HCT116 (cell line): ENCODE results near the gene EIF3A. TPM values are rescaled to one million over a fixed set of nuclear protein-coding genes. Genes with fewer than 3 reads are reported as not detected.
"Not testable (repeated sequence)": the region's sequence is repeated elsewhere in the genome, so short reads cannot be mapped to it uniquely, and the experiment has no call there.

Source experiments
- ATAC-seq: fragments of 200-7000 bp; cut with Tn5 transposase; 2 replicates; pipeline ENCODE4 v1.9.1; 2020; ENCODE audit warnings: mild to moderate bottlenecking, moderate library complexity
- BruUV-seq: library from RNA; stranded (reverse); fragments of 400-500 nt; replicated peaks from 2 replicates; lab custom pipeline; 2021; lab: Mats Ljungman, UMichigan
- CTCF ChIA-PET: fragments of 300-600 bp; sonication (Branson Sonifier 250); formaldehyde crosslinking; loops from one replicate; lab custom pipeline; 2021; ENCODE audit warnings: antibody characterized with exemption; lab: Charles Lee
- POLR2A ChIA-PET: fragments of 300-600, 350-600 bp; sonication (Branson Sonifier 250); formaldehyde crosslinking; loops from one replicate; lab custom pipeline; 2021; ENCODE audit warnings: antibody characterized with exemption; lab: Charles Lee
- RAD21 ChIA-PET, 2 experiments: fragments of 300-600 bp; sonication (Branson Sonifier 250); formaldehyde crosslinking; loops; one replicate each; lab custom pipeline; 2023; ENCODE audit warnings: low total read pairs in 2 of 2; ENCODE audit not compliant: uncharacterized antibody in 2 of 2, unreplicated experiment in 2 of 2, low non-redundant PET in 1 of 2; lab: Charles Lee
- DNase-seq: peaks from one replicate; pipeline ENCODE4 v3.0.0-alpha.2; 2010; ENCODE audit warnings: low read depth, low spot score
- H2AFZ ChIP-seq: fragments of 200-600 bp; shearing (Covaris generic), sonication (generic); 2 replicates; pipeline ENCODE4 v1.6.1; 2017; ENCODE audit warnings: low read depth, mixed run types, mixed read lengths, antibody characterized with exemption, low read length; ENCODE audit not compliant: poor library complexity, severe bottlenecking
- H3K27ac ChIP-seq: 2 replicates; pipeline ENCODE4 v1.5.1; 2012; ENCODE audit warnings: low read depth, low read length
- H3K27me3 ChIP-seq: fragments of 200-600 bp; sonication (generic); 2 replicates; pipeline ENCODE4 v1.6.1; 2016; ENCODE audit warnings: mixed run types, low read length, mixed read lengths; ENCODE audit not compliant: insufficient read depth
- H3K36me3 ChIP-seq, 2 experiments: fragments of 200-500 bp in 1 of 2; fragments of 200-600 bp in 1 of 2; sonication (Bioruptor generic) in 1 of 2; sonication (generic) in 1 of 2; 2 replicates each; pipeline versions ENCODE4 v1.5.1 to v1.6.1; 2014 to 2016; ENCODE audit warnings: low read length in 2 of 2, inconsistent platforms in 1 of 2, mixed read lengths in 1 of 2, mixed run types in 1 of 2; ENCODE audit not compliant: insufficient read depth in 2 of 2, control insufficient read depth in 1 of 2
- H3K4me1 ChIP-seq, 2 experiments: fragments of 200-600 bp in 1 of 2; sonication (generic) in 1 of 2; 2 replicates each; pipeline versions ENCODE4 v1.5.1 to v1.6.1; 2012 to 2017; ENCODE audit warnings: low read length in 2 of 2, inconsistent platforms in 1 of 2, mild to moderate bottlenecking in 1 of 2, mixed read lengths in 1 of 2, mixed run types in 1 of 2, moderate library complexity in 1 of 2; ENCODE audit not compliant: insufficient read depth in 2 of 2, control insufficient read depth in 1 of 2
- H3K4me2 ChIP-seq: fragments of 200-600 bp; sonication (generic); 2 replicates; pipeline ENCODE4 v1.6.1; 2017; ENCODE audit warnings: mixed run types, low read length, mixed read lengths
- H3K4me3 ChIP-seq, 2 experiments: fragments of 200-600 bp in 1 of 2; sonication (generic) in 1 of 2; replicated peaks in 1 of 2; 2 replicates each; pipeline ENCODE4 v1.5.1; 2011 to 2016; ENCODE audit warnings: low read length in 2 of 2, control low read depth in 1 of 2, low read depth in 1 of 2, mild to moderate bottlenecking in 1 of 2, mixed read lengths in 1 of 2, mixed run types in 1 of 2
- H3K79me2 ChIP-seq: fragments of 200-600 bp; sonication (generic); 2 replicates; pipeline ENCODE4 v1.6.1; 2017; ENCODE audit warnings: mild to moderate bottlenecking, mixed run types, low read length, moderate library complexity, mixed read lengths; ENCODE audit not compliant: insufficient read depth
- H3K9ac ChIP-seq: fragments of 200-600 bp; sonication (generic); 2 replicates; pipeline ENCODE4 v1.6.1; 2016; ENCODE audit warnings: low read length, mixed read lengths
- H3K9me2 ChIP-seq: fragments of 200-600 bp; sonication (generic), shearing (Covaris generic); 2 replicates; pipeline ENCODE4 v1.6.1; 2017; ENCODE audit warnings: mixed run types, mild to moderate bottlenecking, moderate library complexity; ENCODE audit not compliant: insufficient read depth
- H3K9me3 ChIP-seq, 2 experiments: fragments of 200-500 bp in 1 of 2; fragments of 200-600 bp in 1 of 2; sonication (Bioruptor generic) in 1 of 2; sonication (generic) in 1 of 2; 2 replicates each; pipeline ENCODE4 v1.6.1; 2014 to 2017; ENCODE audit warnings: low read length in 2 of 2, mixed read lengths in 2 of 2, inconsistent platforms in 1 of 2, low read depth in 1 of 2, mild to moderate bottlenecking in 1 of 2, mixed run types in 1 of 2, moderate library complexity in 1 of 2; ENCODE audit not compliant: control insufficient read depth in 1 of 2, insufficient read depth in 1 of 2
- H4K20me1 ChIP-seq: fragments of 200-600 bp; sonication (generic), shearing (Covaris generic); 2 replicates; pipeline ENCODE4 v1.6.1; 2017; ENCODE audit warnings: mixed run types, mild to moderate bottlenecking, moderate library complexity; ENCODE audit not compliant: insufficient read depth
- CBX3 ChIP-seq: IDR thresholded peaks from 2 replicates; pipeline ENCODE4 v1.6.1; 2012; ENCODE audit warnings: low read depth
- SIN3A ChIP-seq: IDR thresholded peaks from 2 replicates; pipeline ENCODE4 v1.6.1; 2012; ENCODE audit warnings: low read depth
- SRF ChIP-seq: IDR thresholded peaks from 2 replicates; pipeline ENCODE4 v1.6.1; 2012; ENCODE audit warnings: low read depth
- intact Hi-C: fragments of 100-400 bp; cut with micrococcal nuclease; formaldehyde crosslinking; loops from 2 replicates; pipeline ENCODE4 v1.10.0; 2022
- total RNA-seq: library from RNA; stranded (reverse); gene quantifications from one replicate; pipeline ENCODE4 v1.2.1, GENCODE V29; 2021; ENCODE audit not compliant: unreplicated experiment

Gene EIF3A
- total RNA-seq, 1 experiment from 2014 or later = 271 TPM

- H4K20me1 ChIP-seq, POLR2A ChIA-PET, H3K36me3 ChIP-seq, intact Hi-C loops, CTCF ChIA-PET, H2AFZ ChIP-seq, H3K9me2 ChIP-seq, DNase-seq, H3K27ac ChIP-seq, H3K9me3 ChIP-seq, H3K27me3 ChIP-seq, H3K9ac ChIP-seq, RAD21 ChIA-PET, BruUV-seq, H3K4me2 ChIP-seq, H3K4me3 ChIP-seq, ATAC-seq: not testable (repeated sequence)
- peaks cover 4 to 14% of the 10 kb centered on the region in 2 experiments for H3K4me1 ChIP-seq
- peaks cover 12% of the 10 kb centered on the region for H3K79me2 ChIP-seq
Observed at GRCh38 chr10:119107106-119107505, 26.5 kb upstream of the EIF3A start.

GRCh38 chr10:119105899-119106298, 25.3 kb upstream of the EIF3A start:
- H3K9me3 ChIP-seq, H3K9ac ChIP-seq, H4K20me1 ChIP-seq, H3K4me3 ChIP-seq, H2AFZ ChIP-seq, H3K4me2 ChIP-seq, H3K27me3 ChIP-seq, POLR2A ChIA-PET, DNase-seq, H3K9me2 ChIP-seq, intact Hi-C loops, RAD21 ChIA-PET, H3K36me3 ChIP-seq, CTCF ChIA-PET, ATAC-seq, H3K27ac ChIP-seq, BruUV-seq: not testable (repeated sequence)
- Histone ChIP-seq H3K4me1 (peaks cover 4 to 14% of the 10 kb centered on the region in 2 experiments), H3K79me2 (peaks cover 12% of the 10 kb centered on the region)

DNA sequence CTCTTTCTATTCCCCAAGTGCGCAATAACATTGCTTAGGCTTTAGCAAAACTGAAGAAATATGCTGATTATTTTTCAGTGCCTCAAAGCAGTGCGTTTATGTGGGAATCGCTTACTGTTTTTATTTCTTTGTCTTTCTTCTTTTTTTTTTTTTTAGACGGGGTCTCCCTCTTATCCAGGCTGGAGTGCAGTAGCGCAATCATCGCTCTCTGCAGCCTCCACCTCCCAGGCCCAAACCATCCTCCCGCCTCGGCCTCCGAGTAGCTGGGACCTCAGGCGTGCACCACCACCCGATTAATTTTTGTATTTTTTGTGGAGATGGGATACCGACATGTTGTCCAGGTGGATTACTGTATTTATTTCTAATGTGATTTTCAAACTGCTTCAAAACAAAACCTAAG, 24.5 kb upstream of the EIF3A start:
- no peak for TF ChIP-seq CBX3
- TF ChIP-seq SRF = no peak
- TF ChIP-seq SIN3A = no peak
- H3K36me3 ChIP-seq = 0 out of 4 replicates have a peak, but pooled peaks cover 0 to 2% of the 10 kb centered on the region in 2 experiments
- ChIA-PET POLR2A (interaction anchor here (0.6 to 0.7 kb wide), 2 partner anchors 18 to 64 kb away, joined by 3 read pairs; no protein-coding TSS in a partner anchor), CTCF (no interaction called here), RAD21 (no interaction called here)
- H3K4me2 ChIP-seq = peak overlapping the region; percentile 99
- H3K4me1 ChIP-seq = peaks cover 4 to 21% of the 10 kb centered on the region in 2 experiments
- peaks cover 12% of the 10 kb centered on the region for H3K79me2 ChIP-seq
- ATAC-seq (no peak), DNase-seq (no peak)
- H3K9me2 ChIP-seq = no peaks in the 10 kb centered on the region
- TSS peak; percentile 73 for BruUV-seq
- H2AFZ ChIP-seq = no peak overlapping the region
- no peak overlapping the region for H3K27ac ChIP-seq
- peak overlapping the region; percentile 82 to 90 for H3K4me3 ChIP-seq
- no peaks in the 10 kb centered on the region for H3K9me3 ChIP-seq
- no peaks in the 10 kb centered on the region for H3K27me3 ChIP-seq
- peak overlapping the region; percentile 79 for H3K9ac ChIP-seq
- intact Hi-C loops = no loop called here
- H4K20me1 ChIP-seq = no peaks in the 10 kb centered on the region
